ENCODE data around the gene FAM221A.

GRCh38 chr7:23715099-23715498 lies 35.1 kb downstream of the FAM221A start:
- no peak for TF ChIP-seq EZH2 (IDR thresholded peaks at IDR 0.05; ENCODE audit: borderline replicate concordance, low read depth, low read length, poor library complexity, severe bottlenecking)
- no peak for TF ChIP-seq CTCF (conservative IDR thresholded peaks at IDR 0.05; ENCODE audit: low read depth, low read length)

Measured in A673 (cell line).